Upper lobe of left lung (tissue), 6 donors: Measurements from ENCODE around the gene HLA-B. TPM values are rescaled to one million over a fixed set of nuclear protein-coding genes. Genes with fewer than 3 reads are reported as not detected.
"Not testable (repeated sequence)": the region's sequence is repeated elsewhere in the genome, so short reads cannot be mapped to it uniquely, and the experiment has no call there.

Source experiments
- ATAC-seq, 2 donors: fragments of 200-7000 bp; cut with Tn5 transposase; one replicate each; pipeline ENCODE4 v1.9.1; 2022; ENCODE audit warnings: mild to moderate bottlenecking in 2 of 2, moderate library complexity in 2 of 2; ENCODE audit not compliant: low FRiP score in 2 of 2
- DNase-seq, 2 donors: peaks; one replicate each; pipeline ENCODE4 v3.0.0-alpha.2; 2019 to 2020
- H3K27ac ChIP-seq, 4 donors: fragments of 200-600 bp; sonication (generic); one replicate each; pipeline ENCODE4 v1.5.1; 2016 to 2019
- H3K27me3 ChIP-seq, 4 donors: fragments of 200-600 bp; sonication (generic); one replicate each; pipeline ENCODE4 v1.5.1; 2017 to 2019
- H3K36me3 ChIP-seq, 4 donors: fragments of 200-600 bp; sonication (generic); one replicate each; pipeline ENCODE4 v1.5.1; 2016 to 2019
- H3K4me1 ChIP-seq, 4 donors: fragments of 200-600 bp; sonication (generic); one replicate each; pipeline ENCODE4 v1.5.1; 2018 to 2019
- H3K4me3 ChIP-seq, 4 donors: fragments of 200-600 bp; sonication (generic); one replicate each; pipeline ENCODE4 v1.5.1; 2017 to 2019; ENCODE audit warnings: mild to moderate bottlenecking in 2 of 4, moderate library complexity in 1 of 4
- H3K9me3 ChIP-seq, 4 donors: fragments of 200-600 bp; sonication (generic); one replicate each; pipeline ENCODE4 v1.5.1; 2018 to 2019
- CTCF ChIP-seq, 6 experiments: fragments of 450-650 bp in 4 of 6; fragments of 200-600 bp in 2 of 6; sonication (generic) in 2 of 6; IDR thresholded peaks; one replicate each; pipeline ENCODE4 v1.5.1; 2016 to 2019; ENCODE audit warnings: antibody characterized with exemption in 6 of 6
- EP300 ChIP-seq, 4 donors: sonication (generic); formaldehyde crosslinking; IDR thresholded peaks; one replicate each; pipeline ENCODE4 v1.5.1; 2017; ENCODE audit warnings: antibody characterized with exemption in 4 of 4, control low read depth in 2 of 4
- POLR2A ChIP-seq, 4 donors: fragments of 450-650 bp; IDR thresholded peaks; one replicate each; pipeline ENCODE4 v1.5.1; 2016 to 2017; ENCODE audit warnings: antibody characterized with exemption in 4 of 4, mild to moderate bottlenecking in 2 of 4
- POLR2AphosphoS5 ChIP-seq, 2 donors: sonication (generic); formaldehyde crosslinking; IDR thresholded peaks; one replicate each; pipeline ENCODE4 v1.5.1; 2017; ENCODE audit warnings: antibody characterized with exemption in 2 of 2
- WGBS, 2 donors: methylation state at CpG; one replicate each; pipeline ENCODE4 v1.1.5; 2017 to 2018; 5-methylcytosine and 5-hydroxymethylcytosine counted together
- total RNA-seq, 6 donors: library from RNA; depleted of rRNA in 4 of 6; stranded (reverse); fragments of >200 nt in 4 of 6; gene quantifications; one replicate each; pipeline versions ENCODE4 v1.1.0 to v1.2.1, GENCODE V29; 2016 to 2021
- donor health status: DM: no; HTN: no; CAD: no; lungs with moderate emphysema.
- donor health status: DM: no; HTN: yes; CAD: no; lungs with severe emphysema.

The HLA-B gene
- total RNA-seq, 6 donors from 2014 or later, result 1,716 to 2,968 (median 2,484) TPM

- no peak for TF ChIP-seq POLR2AphosphoS5 (IDR thresholded peaks at IDR 0.05)
- TF ChIP-seq EP300 (IDR thresholded peaks at IDR 0.05), result no peak
- TF ChIP-seq POLR2A (IDR thresholded peaks at IDR 0.05), result no peak
- peak; percentile 71 to 95 (median 84) for TF ChIP-seq CTCF (IDR thresholded peaks at IDR 0.05)
- H3K27me3 ChIP-seq, result no peaks in the 10 kb centered on the region
- H3K27ac ChIP-seq, result no peak overlapping the region
- DNase-seq (peak in 1 of 2 donors; percentile 84), ATAC-seq (peak; percentile 63 to 64)
- H3K4me3 ChIP-seq, result no peak overlapping the region
- 43 to 47% methylated on average over 9 to 11 of the region's 11 CpGs for WGBS, 2 donors
- H3K4me1 ChIP-seq, result peaks cover 13 to 38% (median 20%) of the 10 kb centered on the region in 4 donors
- H3K9me3 ChIP-seq, result no peaks in the 10 kb centered on the region
- H3K36me3 ChIP-seq, result peaks cover 0 to 16% (median 0%) of the 10 kb centered on the region in 4 donors
Observed at GRCh38 chr6:31396422-31397152, 39.6 kb upstream of the HLA-B start.

- Histone ChIP-seq H3K4me1 (peaks cover 6 to 31% (median 19%) of the 10 kb centered on the region in 4 donors), H3K9me3 (no peaks in the 10 kb centered on the region), H3K36me3 (peaks cover 0 to 16% (median 0%) of the 10 kb centered on the region in 4 donors), H3K4me3 (no peak overlapping the region), H3K27me3 (no peaks in the 10 kb centered on the region), H3K27ac (no peak overlapping the region)
- 87 to 91% methylated on average over 7 of the region's 7 CpGs for WGBS, 2 donors
- no peak for ATAC-seq
- no peak for TF ChIP-seq EP300 (IDR thresholded peaks at IDR 0.05)
- no peak for TF ChIP-seq POLR2A (IDR thresholded peaks at IDR 0.05)
- no peak for TF ChIP-seq POLR2AphosphoS5 (IDR thresholded peaks at IDR 0.05)
- no peak for TF ChIP-seq CTCF (IDR thresholded peaks at IDR 0.05)
- DNase-seq, result no peak
Observed at GRCh38 chr6:31395832-31396231, 38.9 kb upstream of the HLA-B start.

- H3K4me3 ChIP-seq, result no peak overlapping the region
- WGBS, 2 donors, result 78 to 85% methylated on average over 4 of the region's 4 CpGs
- ATAC-seq (no peak), DNase-seq (no peak)
- H3K36me3 ChIP-seq, result peaks cover 0 to 16% (median 0%) of the 10 kb centered on the region in 4 donors
- peaks cover 6 to 31% (median 19%) of the 10 kb centered on the region in 4 donors for H3K4me1 ChIP-seq
- H3K27me3 ChIP-seq, result no peaks in the 10 kb centered on the region
- no peak for TF ChIP-seq POLR2AphosphoS5 (IDR thresholded peaks at IDR 0.05)
- no peak for TF ChIP-seq POLR2A (IDR thresholded peaks at IDR 0.05)
- TF ChIP-seq EP300 (IDR thresholded peaks at IDR 0.05), result no peak
- no peak for TF ChIP-seq CTCF (IDR thresholded peaks at IDR 0.05)
- no peak overlapping the region for H3K27ac ChIP-seq
- no peaks in the 10 kb centered on the region for H3K9me3 ChIP-seq
Observed at GRCh38 chr6:31394381-31394780, 37.4 kb upstream of the HLA-B start.

- DNase-seq (no peak), ATAC-seq (no peak)
- Histone ChIP-seq H3K9me3 (no peaks in the 10 kb centered on the region), H3K36me3 (peaks cover 0 to 16% (median 0%) of the 10 kb centered on the region in 4 donors), H3K27ac (no peak overlapping the region), H3K27me3 (no peaks in the 10 kb centered on the region), H3K4me1 (peaks cover 6 to 28% (median 17%) of the 10 kb centered on the region in 4 donors), H3K4me3 (no peak overlapping the region)
- no peak for TF ChIP-seq POLR2A (IDR thresholded peaks at IDR 0.05)
- no peak for TF ChIP-seq CTCF (IDR thresholded peaks at IDR 0.05)
- no peak for TF ChIP-seq POLR2AphosphoS5 (IDR thresholded peaks at IDR 0.05)
- no peak for TF ChIP-seq EP300 (IDR thresholded peaks at IDR 0.05)
- WGBS, 2 donors, result 67 to 96% methylated on average over 5 of the region's 5 CpGs
Observed at GRCh38 chr6:31393932-31394331, 37.0 kb upstream of the HLA-B start.

GRCh38 chr6:31389802-31390132 lies 32.8 kb upstream of the HLA-B start:
- not testable (repeated sequence) for H3K4me3 ChIP-seq, H3K9me3 ChIP-seq, H3K27ac ChIP-seq, ATAC-seq, H3K4me1 ChIP-seq, DNase-seq, H3K27me3 ChIP-seq
- peaks cover 0 to 12% (median 0%) of the 10 kb centered on the region in 4 donors for H3K36me3 ChIP-seq

GRCh38 chr6:31388916-31389801 lies 32.2 kb upstream of the HLA-B start:
- not testable (repeated sequence) for H3K4me1 ChIP-seq, DNase-seq, H3K36me3 ChIP-seq, H3K9me3 ChIP-seq, H3K27ac ChIP-seq, H3K4me3 ChIP-seq, H3K27me3 ChIP-seq
- peak; percentile 18 to 68 for ATAC-seq
- 66 to 79% methylated on average over 3 to 5 of the region's 13 CpGs for WGBS, 2 donors
